H1 (cell line): ENCODE measurements around the gene DDR1. TPM values are rescaled to one million over a fixed set of nuclear protein-coding genes. Genes with fewer than 3 reads are reported as not detected.

Source experiments
- CTCF ChIA-PET: fragments of 300-600 bp; sonication (Branson Sonifier 250); formaldehyde crosslinking; loops from one replicate; lab custom pipeline; 2021; ENCODE audit not compliant: partially characterized antibody; lab: Charles Lee
- POLR2A ChIA-PET: fragments of 300-600 bp; sonication (Branson Sonifier 250); formaldehyde crosslinking; loops from one replicate; lab custom pipeline; 2021; ENCODE audit warnings: inconsistent platforms; ENCODE audit not compliant: partially characterized antibody; lab: Charles Lee
- DNase-seq, 2 experiments: peaks; one replicate each; pipeline versions ENCODE4 v3.0.0 to v3.0.0-alpha.2; 2010 to 2022; ENCODE audit warnings: low spot score in 2 of 2, low read depth in 1 of 2, mixed read lengths in 1 of 2
- FAIRE-seq: peaks from 2 replicates; lab custom pipeline; 2011; peaks lifted over from hg19 to GRCh38; lab: Jason Lieb, UNC
- H2AFZ ChIP-seq: 2 replicates; pipeline ENCODE4 v1.8.1; 2012; ENCODE audit warnings: low read length, inconsistent platforms
- H2AK5ac ChIP-seq: 2 replicates; pipeline ENCODE4 v1.6.1; 2013; ENCODE audit warnings: low read depth, low read length
- H2BK120ac ChIP-seq: replicated peaks from 2 replicates; pipeline ENCODE3; 2013; ENCODE audit warnings: low read depth, low read length, inconsistent platforms
- H2BK12ac ChIP-seq: 2 replicates; pipeline ENCODE4 v1.6.1; 2013; ENCODE audit warnings: low read depth, low read length
- H2BK15ac ChIP-seq: 2 replicates; pipeline ENCODE4 v1.6.1; 2013; ENCODE audit warnings: low read length
- H2BK20ac ChIP-seq: 2 replicates; pipeline ENCODE4 v1.6.1; 2013; ENCODE audit warnings: low read length
- H2BK5ac ChIP-seq: 2 replicates; pipeline ENCODE4 v1.6.1; 2013; ENCODE audit warnings: low read depth, low read length
- H3K14ac ChIP-seq: 2 replicates; pipeline ENCODE4 v1.6.1; 2013; ENCODE audit warnings: inconsistent platforms; ENCODE audit not compliant: insufficient read length
- H3K18ac ChIP-seq: 2 replicates; pipeline ENCODE4 v1.6.1; 2013; ENCODE audit warnings: low read length; ENCODE audit errors: extremely low read depth
- H3K23ac ChIP-seq: 2 replicates; pipeline ENCODE4 v1.6.1; 2013; ENCODE audit warnings: inconsistent platforms; ENCODE audit not compliant: insufficient read length
- H3K23me2 ChIP-seq: 2 replicates; pipeline ENCODE4 v1.6.1; 2013; ENCODE audit warnings: low read depth, low read length
- H3K27ac ChIP-seq: 2 replicates; pipeline ENCODE4 v1.6.1; 2011; ENCODE audit warnings: low read depth, low read length, inconsistent platforms
- H3K27me3 ChIP-seq, 4 experiments: replicated peaks in 1 of 4; 1 replicate in 1 of 4; 2 replicates in 3 of 4; pipeline versions ENCODE4 v1.6.1 to v1.8.1; 2011 to 2013; ENCODE audit warnings: low read length in 3 of 4, mild to moderate bottlenecking in 3 of 4, inconsistent platforms in 2 of 4, mixed read lengths in 2 of 4, moderate library complexity in 1 of 4; ENCODE audit not compliant: control insufficient read depth in 3 of 4, insufficient read depth in 3 of 4; ENCODE audit errors: extremely low read depth in 1 of 4
- H3K36me3 ChIP-seq, 4 experiments: 2 replicates each; pipeline versions ENCODE4 v1.6.1 to v1.8.1; 2011 to 2013; ENCODE audit warnings: mild to moderate bottlenecking in 4 of 4, low read length in 3 of 4, moderate library complexity in 2 of 4, control low read depth in 1 of 4, inconsistent platforms in 1 of 4; ENCODE audit not compliant: insufficient read depth in 4 of 4, control insufficient read depth in 2 of 4
- H3K4ac ChIP-seq: replicated peaks from 2 replicates; pipeline ENCODE3; 2013; ENCODE audit warnings: low read length, low read depth, mixed read lengths, inconsistent platforms; ENCODE audit not compliant: insufficient read length
- H3K4me1 ChIP-seq, 4 experiments: replicated peaks in 1 of 4; 1 replicate in 1 of 4; 2 replicates in 3 of 4; pipeline versions ENCODE4 v1.6.1 to v1.8.1; 2011 to 2013; ENCODE audit warnings: low read length in 3 of 4, inconsistent platforms in 2 of 4, mixed read lengths in 1 of 4; ENCODE audit not compliant: insufficient read depth in 4 of 4, control insufficient read depth in 3 of 4
- H3K4me2 ChIP-seq, 2 experiments: 2 replicates each; pipeline versions ENCODE4 v1.6.1 to v1.8.1; 2011 to 2013; ENCODE audit warnings: low read depth in 2 of 2, low read length in 2 of 2, control low read depth in 1 of 2, inconsistent platforms in 1 of 2, mild to moderate bottlenecking in 1 of 2; ENCODE audit not compliant: insufficient read depth in 1 of 2
- H3K4me3 ChIP-seq, 4 experiments: fragments of 200-600, 300-600 bp in 1 of 4; sonication (generic), shearing (Covaris generic), sonication (Bioruptor Twin) in 1 of 4; 2 replicates each; pipeline versions ENCODE4 v1.5.1 to v1.8.1; 2011 to 2016; ENCODE audit warnings: low read length in 4 of 4, low read depth in 3 of 4, control low read depth in 2 of 4, inconsistent platforms in 2 of 4, mild to moderate bottlenecking in 2 of 4, mixed read lengths in 1 of 4, moderate library complexity in 1 of 4; ENCODE audit not compliant: insufficient read depth in 2 of 4; ENCODE audit errors: extremely low read depth in 1 of 4
- H3K56ac ChIP-seq: replicated peaks from 2 replicates; pipeline ENCODE3; 2013; ENCODE audit warnings: low read depth, mild to moderate bottlenecking, mixed read lengths, low read length, inconsistent platforms; ENCODE audit not compliant: insufficient read length
- H3K79me1 ChIP-seq: 2 replicates; pipeline ENCODE4 v1.6.1; 2013; ENCODE audit warnings: low read depth, low read length, control low read depth
- H3K79me2 ChIP-seq, 2 experiments: 2 replicates each; pipeline versions ENCODE4 v1.6.1 to v1.8.1; 2012 to 2013; ENCODE audit warnings: low read length in 2 of 2, mild to moderate bottlenecking in 2 of 2, inconsistent platforms in 1 of 2; ENCODE audit not compliant: insufficient read depth in 2 of 2, control insufficient read depth in 1 of 2
- H3K9ac ChIP-seq, 4 experiments: replicated peaks in 1 of 4; 1 replicate in 1 of 4; 2 replicates in 3 of 4; pipeline versions ENCODE4 v1.6.1 to v1.8.1; 2011 to 2013; ENCODE audit warnings: low read depth in 3 of 4, low read length in 3 of 4, control low read depth in 2 of 4, mild to moderate bottlenecking in 2 of 4, moderate library complexity in 2 of 4, inconsistent platforms in 1 of 4; ENCODE audit errors: extremely low read depth in 1 of 4
- H3K9me3 ChIP-seq, 2 experiments: 2 replicates each; pipeline versions ENCODE4 v1.6.1 to v1.8.1; 2012 to 2013; ENCODE audit warnings: mild to moderate bottlenecking in 2 of 2, moderate library complexity in 2 of 2, control low read depth in 1 of 2, inconsistent platforms in 1 of 2, low read depth in 1 of 2, low read length in 1 of 2, mixed read lengths in 1 of 2; ENCODE audit not compliant: insufficient read depth in 2 of 2
- H4K20me1 ChIP-seq, 2 experiments: replicated peaks in 1 of 2; 2 replicates each; pipeline versions ENCODE3 to v1.8.1; 2011 to 2013; ENCODE audit warnings: inconsistent platforms in 2 of 2, low read length in 2 of 2, mild to moderate bottlenecking in 1 of 2; ENCODE audit not compliant: insufficient read depth in 2 of 2, control insufficient read depth in 1 of 2
- H4K5ac ChIP-seq: 2 replicates; pipeline ENCODE4 v1.6.1; 2013; ENCODE audit warnings: low read length, low read depth, mixed read lengths, inconsistent platforms; ENCODE audit not compliant: insufficient read length
- H4K8ac ChIP-seq: 2 replicates; pipeline ENCODE4 v1.8.0; 2013; ENCODE audit warnings: mild to moderate bottlenecking, moderate library complexity, low read length, inconsistent platforms; ENCODE audit not compliant: insufficient read depth; ENCODE audit errors: extremely low read depth
- H4K91ac ChIP-seq: replicated peaks from 2 replicates; pipeline ENCODE3; 2013; ENCODE audit warnings: low read length, mixed read lengths, inconsistent platforms; ENCODE audit not compliant: insufficient read length
- ASH2L ChIP-seq: fragments of 200-600, 300-600 bp; sonication (generic); IDR thresholded peaks from one replicate; pipeline ENCODE4 v1.7.1; 2017; ENCODE audit warnings: low read length
- CBX5 ChIP-seq: fragments of 300-800, 300-1000 bp; sonication (generic); IDR thresholded peaks from 2 replicates; pipeline ENCODE4 v1.7.1; 2016; ENCODE audit warnings: antibody characterized with exemption, low read length, low read depth
- RAD21 ChIP-seq, 2 experiments: IDR thresholded peaks in 1 of 2; conservative IDR thresholded peaks in 1 of 2; 2 replicates each; pipeline ENCODE4 v1.6.1; 2011; ENCODE audit warnings: low read depth in 2 of 2, low read length in 2 of 2, improper control_type of control experiment in 1 of 2, inconsistent platforms in 1 of 2, mild to moderate bottlenecking in 1 of 2, moderate library complexity in 1 of 2
- RNF2 ChIP-seq: fragments of 200-900, 300-1000 bp; sonication (generic); IDR thresholded peaks from 2 replicates; pipeline ENCODE4 v1.7.1; 2016; ENCODE audit warnings: borderline replicate concordance, low read depth, mild to moderate bottlenecking, antibody characterized with exemption, low read length; ENCODE audit not compliant: poor library complexity, severe bottlenecking; ENCODE audit errors: missing control alignments
- TCF12 ChIP-seq: IDR thresholded peaks from 2 replicates; pipeline ENCODE4 v1.6.1; 2011; ENCODE audit warnings: low read depth, mild to moderate bottlenecking, low read length
- WGBS, 2 experiments: shearing (Covaris generic) in 1 of 2; methylation state at CpG; one replicate each; pipeline versions ENCODE4 v1.1.6 to v1.1.7; 2013 to 2015; ENCODE audit warnings: low lambda C conversion rate in 2 of 2, mixed read lengths in 2 of 2, inconsistent platforms in 1 of 2, low coverage in 1 of 2, missing lambda C conversion rate in 1 of 2; ENCODE audit not compliant: insufficient replicate concordance in 2 of 2, insufficient coverage in 1 of 2, insufficient read length in 1 of 2; ENCODE audit errors: extremely low coverage in 1 of 2, missing lambda C conversion rate in 1 of 2; 5-methylcytosine and 5-hydroxymethylcytosine counted together
- polyA plus RNA-seq, 7 experiments: library from polyadenylated mRNA; depleted of rRNA in 3 of 7; stranded (reverse) in 5 of 7; unstranded in 2 of 7; fragments of >200 nt in 5 of 7; fragments of 200-250 nt in 2 of 7; gene quantifications; 1 replicate in 5 of 7; 2 replicates in 1 of 7; 4 replicates in 1 of 7; pipeline versions ENCODE4 v1.2.1 to v1.2.3, GENCODE V29; 2011 to 2013; ENCODE audit warnings: missing spikeins in 2 of 7, mixed read lengths in 2 of 7
- total RNA-seq: library from RNA; stranded (reverse); fragmentation: NEBNext Ultra II Directional; extraction: Animal tissue kit (Norgen Biotek cat#: 25700); gene quantifications from 2 replicates; pipeline ENCODE4 v1.2.1, GENCODE V29; 2021
- TF ChIP-seq, protein P1 (sequence below), 3 experiments: IDR thresholded peaks; 1 replicate in 2 of 3; 2 replicates in 1 of 3; pipeline versions ENCODE4 v1.5.1 to v1.6.1; 2011; ENCODE audit warnings: low read length in 3 of 3, mild to moderate bottlenecking in 3 of 3, inconsistent platforms in 2 of 3, low read depth in 1 of 3, moderate library complexity in 1 of 3; ENCODE audit not compliant: insufficient read depth in 1 of 3; ENCODE audit errors: control extremely low read depth in 1 of 3

Gene DDR1
- total and polyA plus RNA-seq, 2 of the 8 experiments (the other 6 are each of a cell fraction or from before 2014, with no cell fraction given), result 99.4 to 181 TPM

GRCh38 chr6:30893001-30893591 lies 8.8 kb downstream of the DDR1 start:
- H4K91ac ChIP-seq, result no peak overlapping the region
- ChIA-PET CTCF (interaction anchor here (0.6 to 29.0 kb wide), 8 partner anchors 9 to 177 kb away, joined by 3 to 610 read pairs (median 4); no protein-coding TSS in a partner anchor), POLR2A (interaction anchor here (1.0 to 1.8 kb wide), 4 partner anchors 9 to 53 kb away, joined by 3 to 8 read pairs (median 4); no protein-coding TSS in a partner anchor)
- H3K27me3 ChIP-seq, result no peaks in the 10 kb centered on the region
- DNase-seq (no peak), FAIRE-seq (no peak)
- peak overlapping the region; percentile 33; the same call in 1 of the 2 replicates for H3K27ac ChIP-seq
- H2BK120ac ChIP-seq, result no peak overlapping the region
- peaks cover 8% of the 10 kb centered on the region; the same call in 1 of the 2 replicates for H3K23me2 ChIP-seq
- no peak overlapping the region for H2AFZ ChIP-seq
- no peak overlapping the region; the same call in 1 of the 2 replicates for H4K8ac ChIP-seq
- H2AK5ac ChIP-seq, result no peak overlapping the region
- peaks cover 14% of the 10 kb centered on the region for H3K79me1 ChIP-seq
- H2BK20ac ChIP-seq, result no peak overlapping the region
- peaks cover 53 to 95% (median 79%) of the 10 kb centered on the region in 4 experiments for H3K36me3 ChIP-seq
- H4K5ac ChIP-seq, result no peak overlapping the region
- H4K20me1 ChIP-seq, result peaks cover 6 to 34% of the 10 kb centered on the region in 2 experiments
- H3K4me3 ChIP-seq, result no peak overlapping the region
- peak overlapping the region; percentile 50; the same call in 1 of the 2 replicates for H2BK12ac ChIP-seq
- no peak for TF ChIP-seq CBX5
- peak; percentile 23 to 48; a peak in 3 of 4 replicates for TF ChIP-seq RAD21 (IDR thresholded peaks at IDR 0.05 in 1 of 2, conservative IDR thresholded peaks at IDR 0.05 in 1 of 2; ENCODE audit: low read depth in 2 of 2, low read length in 2 of 2)
- TF ChIP-seq, protein P1, sequence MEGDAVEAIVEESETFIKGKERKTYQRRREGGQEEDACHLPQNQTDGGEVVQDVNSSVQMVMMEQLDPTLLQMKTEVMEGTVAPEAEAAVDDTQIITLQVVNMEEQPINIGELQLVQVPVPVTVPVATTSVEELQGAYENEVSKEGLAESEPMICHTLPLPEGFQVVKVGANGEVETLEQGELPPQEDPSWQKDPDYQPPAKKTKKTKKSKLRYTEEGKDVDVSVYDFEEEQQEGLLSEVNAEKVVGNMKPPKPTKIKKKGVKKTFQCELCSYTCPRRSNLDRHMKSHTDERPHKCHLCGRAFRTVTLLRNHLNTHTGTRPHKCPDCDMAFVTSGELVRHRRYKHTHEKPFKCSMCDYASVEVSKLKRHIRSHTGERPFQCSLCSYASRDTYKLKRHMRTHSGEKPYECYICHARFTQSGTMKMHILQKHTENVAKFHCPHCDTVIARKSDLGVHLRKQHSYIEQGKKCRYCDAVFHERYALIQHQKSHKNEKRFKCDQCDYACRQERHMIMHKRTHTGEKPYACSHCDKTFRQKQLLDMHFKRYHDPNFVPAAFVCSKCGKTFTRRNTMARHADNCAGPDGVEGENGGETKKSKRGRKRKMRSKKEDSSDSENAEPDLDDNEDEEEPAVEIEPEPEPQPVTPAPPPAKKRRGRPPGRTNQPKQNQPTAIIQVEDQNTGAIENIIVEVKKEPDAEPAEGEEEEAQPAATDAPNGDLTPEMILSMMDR (IDR thresholded peaks at IDR 0.05; ENCODE audit: control extremely low read depth in 1 of 3, insufficient read depth in 1 of 3, low read depth in 1 of 3, low read length in 3 of 3), result peak in 2 of 3 experiments; percentile 41 to 63; a peak in 2 of 4 replicates
- TF ChIP-seq TCF12, result no peak
- no peak for TF ChIP-seq RNF2
- no peak for TF ChIP-seq ASH2L
- no peak overlapping the region for H2BK15ac ChIP-seq
- no peak overlapping the region for H3K23ac ChIP-seq
- WGBS, 2 experiments, result 82% methylated on average over 16 of the region's 16 CpGs; no CpG with 5 or more reads in 1 of the 2 experiments
- peaks cover 0 to 10% (median 2%) of the 10 kb centered on the region in 4 experiments; a peak in 5 of 7 replicates for H3K4me1 ChIP-seq
- H3K4ac ChIP-seq, result no peak overlapping the region
- H3K9me3 ChIP-seq, result no peaks in the 10 kb centered on the region
- H3K56ac ChIP-seq, result no peak overlapping the region
- H3K9ac ChIP-seq, result no peak overlapping the region
- no peak overlapping the region for H3K18ac ChIP-seq
- H3K4me2 ChIP-seq, result no peak overlapping the region
- no peak overlapping the region for H3K14ac ChIP-seq
- peaks cover 3 to 32% of the 10 kb centered on the region in 2 experiments; a peak in 3 of 4 replicates for H3K79me2 ChIP-seq
- H2BK5ac ChIP-seq, result 0 out of 2 replicates have a peak overlapping the region, but pooled peaks have one; percentile 24
